ENCODE data around the gene HACD2.

- TF ChIP-seq, protein P1, sequence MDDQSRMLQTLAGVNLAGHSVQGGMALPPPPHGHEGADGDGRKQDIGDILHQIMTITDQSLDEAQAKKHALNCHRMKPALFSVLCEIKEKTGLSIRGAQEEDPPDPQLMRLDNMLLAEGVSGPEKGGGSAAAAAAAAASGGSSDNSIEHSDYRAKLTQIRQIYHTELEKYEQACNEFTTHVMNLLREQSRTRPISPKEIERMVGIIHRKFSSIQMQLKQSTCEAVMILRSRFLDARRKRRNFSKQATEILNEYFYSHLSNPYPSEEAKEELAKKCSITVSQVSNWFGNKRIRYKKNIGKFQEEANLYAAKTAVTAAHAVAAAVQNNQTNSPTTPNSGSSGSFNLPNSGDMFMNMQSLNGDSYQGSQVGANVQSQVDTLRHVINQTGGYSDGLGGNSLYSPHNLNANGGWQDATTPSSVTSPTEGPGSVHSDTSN (IDR thresholded peaks at IDR 0.05): no peak
- TF ChIP-seq, protein P2, sequence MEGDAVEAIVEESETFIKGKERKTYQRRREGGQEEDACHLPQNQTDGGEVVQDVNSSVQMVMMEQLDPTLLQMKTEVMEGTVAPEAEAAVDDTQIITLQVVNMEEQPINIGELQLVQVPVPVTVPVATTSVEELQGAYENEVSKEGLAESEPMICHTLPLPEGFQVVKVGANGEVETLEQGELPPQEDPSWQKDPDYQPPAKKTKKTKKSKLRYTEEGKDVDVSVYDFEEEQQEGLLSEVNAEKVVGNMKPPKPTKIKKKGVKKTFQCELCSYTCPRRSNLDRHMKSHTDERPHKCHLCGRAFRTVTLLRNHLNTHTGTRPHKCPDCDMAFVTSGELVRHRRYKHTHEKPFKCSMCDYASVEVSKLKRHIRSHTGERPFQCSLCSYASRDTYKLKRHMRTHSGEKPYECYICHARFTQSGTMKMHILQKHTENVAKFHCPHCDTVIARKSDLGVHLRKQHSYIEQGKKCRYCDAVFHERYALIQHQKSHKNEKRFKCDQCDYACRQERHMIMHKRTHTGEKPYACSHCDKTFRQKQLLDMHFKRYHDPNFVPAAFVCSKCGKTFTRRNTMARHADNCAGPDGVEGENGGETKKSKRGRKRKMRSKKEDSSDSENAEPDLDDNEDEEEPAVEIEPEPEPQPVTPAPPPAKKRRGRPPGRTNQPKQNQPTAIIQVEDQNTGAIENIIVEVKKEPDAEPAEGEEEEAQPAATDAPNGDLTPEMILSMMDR (IDR thresholded peaks at IDR 0.05): no peak
- TF ChIP-seq ELF1 (IDR thresholded peaks at IDR 0.05): no peak
- no peak for TF ChIP-seq TCF12 (IDR thresholded peaks at IDR 0.05)
- no peak for TF ChIP-seq TAF1 (IDR thresholded peaks at IDR 0.05; ENCODE audit: borderline replicate concordance, low read depth, low read length)
- TF ChIP-seq MXI1 (IDR thresholded peaks at IDR 0.05; ENCODE audit: low read depth, low read length): no peak
- TF ChIP-seq MAX (IDR thresholded peaks at IDR 0.05; ENCODE audit: low read depth): no peak
- TF ChIP-seq JUND (IDR thresholded peaks at IDR 0.05): no peak
Observed at GRCh38 chr3:123553536-123553935, 31.3 kb downstream of the HACD2 start.

Measured in SK-N-SH (cell line).